HG03520 (cell line): ENCODE results near the gene RRN3.
"Not testable (repeated sequence)": the region's sequence is repeated elsewhere in the genome, so short reads cannot be mapped to it uniquely, and the experiment has no call there.

Experiments used
- ATAC-seq: cut with Tn5 transposase; IDR thresholded peaks from one replicate; pipeline ENCODE4 v1.9.1; 2021; ENCODE audit warnings: mild to moderate bottlenecking, moderate library complexity; ENCODE audit not compliant: unreplicated experiment

Gene RRN3

DNA sequence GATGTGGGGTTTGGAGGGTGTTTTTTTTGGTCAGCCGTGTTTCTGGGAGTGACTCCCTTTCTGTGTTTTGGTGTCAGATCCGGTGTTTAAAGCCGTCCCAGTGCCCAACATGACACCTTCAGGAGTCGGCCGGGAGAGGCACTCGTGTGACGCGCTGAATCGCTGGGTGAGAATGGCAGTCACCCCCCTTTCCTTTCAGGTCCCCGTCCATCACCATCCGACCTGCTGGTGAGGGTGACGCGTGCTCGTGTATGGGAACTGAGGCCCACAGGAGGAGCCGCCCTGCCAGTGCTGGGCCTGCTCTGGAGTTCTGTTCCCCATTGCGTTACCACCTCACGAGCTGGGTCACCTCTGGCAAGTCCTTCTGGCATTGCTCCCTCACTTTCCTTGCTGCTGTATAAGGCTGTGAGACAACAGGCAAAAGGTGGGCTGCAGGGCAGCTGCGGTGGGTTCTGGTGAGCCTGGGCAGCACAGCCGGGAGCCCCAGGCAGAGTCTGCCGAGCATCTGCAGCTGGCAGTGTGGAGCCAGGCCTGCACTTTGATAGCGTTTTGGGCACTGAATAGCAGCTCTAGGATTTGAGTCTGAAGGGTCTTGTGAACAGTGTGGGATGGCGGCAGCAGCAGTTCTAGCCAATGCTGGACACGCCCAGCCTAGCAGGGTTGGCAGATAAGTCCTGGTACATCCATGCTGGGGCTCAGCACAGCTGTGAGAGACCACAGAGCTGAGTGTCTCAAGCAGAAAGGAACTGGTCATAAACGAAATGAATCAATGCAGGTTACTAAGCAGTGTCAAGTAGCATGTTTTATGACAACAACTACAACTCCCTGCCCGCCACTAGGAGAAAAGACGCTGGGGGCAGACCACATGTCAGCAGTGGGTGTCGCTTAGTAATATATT, 65.0 kb downstream of the RRN3 start:
- not testable (repeated sequence) for ATAC-seq

DNA sequence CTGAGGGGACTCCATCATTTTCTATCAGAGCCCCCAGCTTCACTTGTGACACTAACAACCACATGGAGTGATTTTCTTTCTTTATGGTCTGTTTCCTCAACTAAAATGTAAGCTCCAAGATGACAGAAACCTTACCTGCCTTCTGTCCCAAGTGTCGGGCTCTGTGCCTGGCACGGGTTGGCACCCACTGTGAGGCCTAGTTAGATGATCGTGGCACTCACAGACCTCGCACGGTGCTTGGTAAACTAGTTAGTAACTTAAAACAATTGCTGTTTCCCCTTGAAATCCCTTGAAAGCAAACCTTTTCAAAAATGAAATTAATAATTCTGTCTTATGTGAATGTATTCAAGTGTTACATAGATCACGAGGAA, 65.7 kb downstream of the RRN3 start:
- ATAC-seq, result not testable (repeated sequence)

DNA sequence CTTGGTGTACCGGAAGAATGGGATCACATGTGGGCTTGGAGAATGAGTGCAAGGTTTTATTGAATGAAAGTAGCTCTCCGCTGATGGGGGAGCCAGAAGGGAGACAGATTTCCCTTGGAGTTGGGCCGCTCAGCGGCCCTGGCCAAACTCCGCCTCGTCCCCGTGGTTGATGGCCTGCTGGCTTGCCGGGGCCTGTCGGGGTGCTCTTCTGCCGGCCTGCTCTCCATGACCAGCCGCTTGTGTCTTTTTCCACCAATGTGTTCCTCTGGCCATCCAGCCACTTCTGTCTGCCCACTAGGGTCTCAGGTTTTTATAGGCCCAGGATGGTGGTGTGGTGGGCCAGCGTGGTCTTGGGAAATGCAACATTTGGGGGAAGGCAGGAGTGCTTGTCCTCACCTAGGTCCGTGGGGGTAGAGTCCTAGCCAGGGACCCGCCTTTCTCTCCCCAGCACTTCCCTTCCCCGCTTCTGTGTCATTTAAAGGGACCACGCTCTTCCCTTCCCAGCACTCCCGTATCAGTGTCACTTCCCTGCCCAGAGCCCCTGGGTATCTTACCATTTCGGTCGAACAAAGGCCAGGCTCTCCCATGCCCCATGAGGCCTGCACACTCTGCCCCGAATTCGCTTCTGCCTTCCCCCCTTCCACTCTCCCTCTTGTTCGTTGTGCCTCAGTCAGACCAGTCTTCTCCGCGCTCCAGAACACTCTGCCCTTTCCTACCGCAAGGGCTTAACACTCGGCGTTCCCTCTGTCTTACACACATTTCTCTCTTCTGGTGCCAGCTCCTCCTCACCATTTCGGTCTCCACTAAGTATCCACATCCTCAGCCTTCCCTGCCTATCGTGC, 66.3 kb downstream of the RRN3 start:
- not testable (repeated sequence) for ATAC-seq

- not testable (repeated sequence) for ATAC-seq
These were observed 67.0 kb downstream of the RRN3 start for GRCh38 chr16:15027051-15027450.

DNA sequence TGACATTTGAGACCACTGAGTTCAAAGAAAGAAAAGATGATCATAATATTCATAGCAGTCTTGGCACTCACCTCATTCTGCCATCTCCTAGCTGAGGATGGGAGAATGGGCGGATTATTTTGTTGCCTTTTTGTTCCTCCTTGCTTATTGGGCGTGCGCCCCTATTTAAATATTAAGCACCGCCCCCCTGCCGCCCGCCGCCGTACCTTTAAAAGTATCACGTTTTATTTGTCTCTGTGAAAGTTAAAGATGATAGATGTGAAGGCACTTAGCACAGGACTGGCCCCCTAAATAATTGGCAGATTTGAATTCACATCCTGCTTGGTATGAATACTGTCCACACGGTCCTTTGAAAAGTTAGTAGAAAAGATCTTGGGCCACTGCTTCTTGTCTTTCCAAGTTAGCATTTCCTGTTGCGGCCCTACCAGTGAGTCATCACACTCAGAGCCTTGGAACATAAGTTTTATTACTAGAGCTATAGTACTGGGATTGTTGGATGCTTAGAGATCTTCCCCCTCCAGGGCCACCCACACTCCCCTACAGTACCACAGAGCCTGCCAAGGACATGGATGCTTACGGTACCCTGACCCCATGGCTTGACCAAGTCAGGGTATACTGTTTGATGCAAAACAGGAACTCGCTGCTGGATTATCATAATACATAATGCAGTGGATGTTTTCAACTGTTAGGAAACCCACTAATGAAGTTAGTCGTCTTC, 68.7 kb downstream of the RRN3 start:
- not testable (repeated sequence) for ATAC-seq

- ATAC-seq, result not testable (repeated sequence)
These were observed 69.2 kb downstream of the RRN3 start for GRCh38 chr16:15024858-15025199.

GRCh38 chr16:15023381-15024077, 70.5 kb downstream of the RRN3 start:
- ATAC-seq, result not testable (repeated sequence)

DNA sequence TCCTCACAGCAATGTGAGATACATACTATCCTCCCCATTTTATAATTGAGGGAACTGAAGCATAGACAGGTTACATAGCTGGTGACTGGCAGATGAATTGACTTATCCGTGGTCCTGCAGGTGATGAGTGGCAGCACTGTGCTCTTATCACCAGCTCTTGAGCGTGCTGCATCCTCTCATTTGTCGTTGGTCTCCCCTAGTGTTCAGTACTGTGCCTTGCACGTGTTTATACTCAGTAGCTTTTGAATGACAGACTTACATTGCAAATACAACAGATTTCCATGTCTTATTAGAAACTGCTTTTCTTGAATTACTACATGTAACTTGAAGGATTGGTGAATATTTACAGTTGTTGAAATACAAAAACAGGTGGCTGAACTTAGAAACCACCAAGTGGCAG, 71.9 kb downstream of the RRN3 start:
- ATAC-seq, result peak; percentile 94

- ATAC-seq, result not testable (repeated sequence)
These were observed 72.6 kb downstream of the RRN3 start for GRCh38 chr16:15021429-15021828.

DNA sequence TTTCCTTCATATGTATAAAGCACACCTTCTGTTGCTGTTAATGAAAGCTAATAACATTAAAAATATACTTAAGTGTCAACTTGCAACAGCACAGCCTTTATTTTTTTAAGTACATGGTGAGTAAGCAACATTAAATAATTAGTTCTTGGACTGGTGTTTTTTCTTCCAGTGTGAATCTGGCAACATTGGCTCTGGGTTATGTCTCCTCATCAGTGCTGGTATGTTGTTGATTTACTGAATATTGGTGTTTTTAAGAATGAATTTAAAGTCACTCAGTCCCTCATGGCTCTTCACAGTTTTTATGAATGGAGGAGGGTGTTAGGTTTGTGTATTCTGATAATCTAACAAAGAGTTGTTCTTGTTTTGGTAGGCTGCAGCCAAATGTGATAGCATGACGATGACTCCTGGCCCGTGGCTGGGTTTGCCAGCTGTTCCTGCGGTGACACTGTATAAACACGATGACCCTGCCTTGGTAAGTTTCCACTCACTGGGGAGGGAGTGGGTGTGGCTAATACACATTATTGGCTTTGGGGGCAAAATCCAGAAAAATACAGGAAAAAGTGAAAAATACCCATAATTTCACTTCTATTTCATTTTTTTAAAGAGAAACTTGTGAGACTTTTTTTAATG, 77.0 kb downstream of the RRN3 start:
- ATAC-seq, result not testable (repeated sequence)

DNA sequence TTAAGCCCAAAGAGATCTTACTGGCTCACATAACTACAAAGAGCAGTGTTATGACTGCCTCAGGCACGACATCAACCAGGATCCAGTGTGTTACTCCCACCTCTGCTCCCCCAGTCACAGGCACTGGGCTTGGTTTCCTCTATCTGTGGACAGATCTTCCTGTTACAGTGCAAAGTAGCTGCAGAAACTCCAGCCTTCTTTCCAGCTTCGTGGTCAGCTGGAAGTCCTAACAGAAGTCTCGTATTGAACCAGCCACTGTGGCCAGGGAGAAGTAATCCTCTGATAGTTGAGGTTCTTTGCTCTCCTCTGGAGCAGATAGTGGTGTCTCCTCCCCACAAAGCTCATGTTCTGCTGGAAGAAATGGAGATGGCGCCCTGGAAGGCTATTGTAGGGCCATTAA, 77.7 kb downstream of the RRN3 start:
- ATAC-seq, result not testable (repeated sequence)

DNA sequence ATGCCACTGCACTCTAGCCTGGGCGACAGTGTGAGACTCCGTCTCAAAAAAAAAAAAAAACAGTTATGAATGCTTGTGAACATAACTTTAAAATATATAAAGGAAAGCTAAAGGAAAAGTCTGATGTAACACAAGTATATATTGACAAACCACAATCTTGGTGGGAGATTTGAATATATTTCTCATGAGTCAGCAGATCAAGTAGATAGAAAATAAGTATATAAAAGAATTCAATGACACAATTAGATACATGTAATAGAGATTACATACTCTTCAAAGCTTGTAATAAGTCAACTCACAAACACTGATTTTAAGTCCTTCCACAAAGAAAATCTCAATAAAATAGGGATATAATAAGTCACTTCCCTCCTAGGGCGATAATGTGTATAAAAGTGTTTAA, 78.4 kb downstream of the RRN3 start:
- not testable (repeated sequence) for ATAC-seq

- not testable (repeated sequence) for ATAC-seq
These were observed 81.1 kb downstream of the RRN3 start for GRCh38 chr16:15012941-15013340.
